ENCODE data around the gene CCDC3. TPM values are rescaled to one million over a fixed set of nuclear protein-coding genes. Genes with fewer than 3 reads are reported as not detected.
"Not testable (repeated sequence)": the region's sequence is repeated elsewhere in the genome, so short reads cannot be mapped to it uniquely, and the experiment has no call there.

CCDC3 gene
- polyA plus RNA-seq, 1 donor from 2014 or later: not detected

DNA sequence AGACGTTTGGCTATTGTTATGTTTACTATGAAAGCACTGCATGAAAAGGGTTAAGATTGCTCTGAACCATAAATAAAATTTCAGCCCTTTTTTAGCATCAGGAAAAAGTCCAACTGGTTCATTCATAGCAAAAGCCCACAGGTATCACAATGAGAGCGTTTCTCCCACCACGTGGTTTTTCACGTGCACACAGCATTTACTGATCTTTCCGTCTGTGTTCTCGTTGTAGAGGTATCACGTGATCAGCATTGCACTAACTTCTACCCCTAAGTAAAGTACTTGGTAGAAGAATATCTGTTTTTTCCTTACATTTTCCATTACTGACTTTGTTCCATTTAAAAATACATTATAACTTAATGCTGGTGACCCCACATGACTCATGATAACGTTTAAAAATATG is 17.8 kb upstream of the CCDC3 start:
- no peak overlapping the region for H3K27ac Mint-ChIP-seq
- H3K4me3 Mint-ChIP-seq: no peak overlapping the region
- H3K36me3 Mint-ChIP-seq: no peaks in the 10 kb centered on the region
- no peaks in the 10 kb centered on the region for H3K4me1 Mint-ChIP-seq
- H3K9me3 Mint-ChIP-seq: peaks cover 1 to 16% (median 4%) of the 10 kb centered on the region in 3 donors
- peaks cover 2% of the 10 kb centered on the region for H3K27me3 Mint-ChIP-seq

GRCh38 chr10:13018171-13018570 is 16.7 kb upstream of the CCDC3 start:
- no peak overlapping the region for H3K27ac Mint-ChIP-seq
- H3K4me3 Mint-ChIP-seq: no peak overlapping the region
- peaks cover 3 to 8% (median 5%) of the 10 kb centered on the region in 3 donors for H3K9me3 Mint-ChIP-seq
- no peaks in the 10 kb centered on the region for H3K4me1 Mint-ChIP-seq
- no peaks in the 10 kb centered on the region for H3K36me3 Mint-ChIP-seq
- H3K27me3 Mint-ChIP-seq: peaks cover 2% of the 10 kb centered on the region

- H3K27me3 Mint-ChIP-seq: peaks cover 3% of the 10 kb centered on the region
- H3K9me3 Mint-ChIP-seq: peaks cover 3 to 11% (median 3%) of the 10 kb centered on the region in 3 donors
- no peaks in the 10 kb centered on the region for H3K4me1 Mint-ChIP-seq
- no peaks in the 10 kb centered on the region for H3K36me3 Mint-ChIP-seq
- H3K4me3 Mint-ChIP-seq: no peak overlapping the region
- no peak overlapping the region for H3K27ac Mint-ChIP-seq
Observed at GRCh38 chr10:13016886-13017285, 15.4 kb upstream of the CCDC3 start.

DNA sequence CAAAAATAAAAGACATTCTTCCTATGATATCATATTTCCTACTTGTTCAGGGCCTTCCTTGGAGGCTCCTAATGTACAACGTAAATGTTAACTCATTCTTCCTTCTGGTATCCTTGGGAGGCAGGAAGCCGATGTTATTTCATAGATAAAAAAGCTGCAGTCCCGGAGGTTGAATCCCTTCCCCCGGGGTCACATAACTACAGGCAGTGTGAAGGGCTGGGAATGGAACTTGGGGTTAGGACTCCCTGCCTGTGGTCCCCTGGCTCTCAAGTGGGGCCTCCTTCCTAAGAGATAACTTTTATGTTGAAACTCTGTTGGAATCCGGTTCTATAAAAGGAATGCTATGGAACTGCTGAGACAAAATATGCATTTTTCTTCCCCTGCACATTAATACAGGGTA is 14.9 kb upstream of the CCDC3 start:
- no peak overlapping the region for H3K4me3 Mint-ChIP-seq
- H3K4me1 Mint-ChIP-seq: no peaks in the 10 kb centered on the region
- H3K9me3 Mint-ChIP-seq: peaks cover 3 to 14% (median 3%) of the 10 kb centered on the region in 3 donors

DNA sequence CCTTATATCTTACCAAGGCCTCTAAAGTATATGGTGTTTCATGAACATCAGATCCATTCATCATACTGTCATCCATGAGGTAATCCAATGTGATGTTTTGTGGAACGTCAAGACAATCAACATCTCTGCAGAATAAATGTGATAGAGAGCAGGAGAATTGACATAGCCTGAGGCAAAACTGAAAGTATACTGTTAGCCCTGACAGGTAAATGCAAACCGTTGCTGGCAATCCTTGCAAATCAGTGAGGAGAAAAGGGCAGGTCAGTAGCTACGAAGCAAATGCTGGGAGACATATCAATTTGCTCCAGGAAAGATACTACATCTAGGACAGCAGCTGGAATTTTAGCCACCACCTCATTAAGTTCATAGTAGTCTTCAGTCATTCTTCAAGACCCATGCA is 4.5 kb upstream of the CCDC3 start:
- H3K9me3 Mint-ChIP-seq: peaks cover 0 to 2% (median 0%) of the 10 kb centered on the region in 3 donors
- peaks cover 3% of the 10 kb centered on the region for H3K36me3 Mint-ChIP-seq
- peaks cover 31% of the 10 kb centered on the region for H3K27me3 Mint-ChIP-seq
- peaks cover 0 to 4% (median 0%) of the 10 kb centered on the region in 3 donors for H3K4me1 Mint-ChIP-seq
- H3K4me3 Mint-ChIP-seq: no peak overlapping the region
- H3K27ac Mint-ChIP-seq: no peak overlapping the region

More for the DNA sequence above, 14.9 kb upstream of the CCDC3 start:
- no peaks in the 10 kb centered on the region for H3K36me3 Mint-ChIP-seq
- peaks cover 6% of the 10 kb centered on the region for H3K27me3 Mint-ChIP-seq
- H3K27ac Mint-ChIP-seq: no peak overlapping the region

DNA sequence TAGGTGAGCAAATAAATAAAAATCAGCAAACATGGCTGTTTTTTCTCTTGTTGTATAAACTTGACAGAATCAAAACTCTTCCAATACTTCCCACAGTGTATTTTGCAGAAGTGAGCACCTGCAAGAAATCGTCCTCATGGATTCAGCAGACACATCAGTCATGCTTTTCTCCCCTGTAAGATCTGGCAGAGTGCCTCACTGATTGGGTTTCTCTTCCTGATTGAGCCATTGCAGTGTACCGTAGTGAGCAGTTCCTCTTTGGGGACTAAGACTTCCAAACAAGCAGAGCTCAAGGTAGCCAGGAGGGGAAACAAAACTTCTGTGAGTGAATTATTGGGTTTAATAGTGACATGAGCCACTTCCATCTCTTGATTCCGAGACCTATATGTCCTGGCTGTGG is 2.2 kb upstream of the CCDC3 start:
- peaks cover 3% of the 10 kb centered on the region for H3K36me3 Mint-ChIP-seq
- peaks cover 43% of the 10 kb centered on the region for H3K27me3 Mint-ChIP-seq
- H3K4me3 Mint-ChIP-seq: peak overlapping the region in 1 of 4 donors; percentile 11
- H3K9me3 Mint-ChIP-seq: peaks cover 0 to 2% (median 0%) of the 10 kb centered on the region in 3 donors
- no peak overlapping the region for H3K27ac Mint-ChIP-seq
- H3K4me1 Mint-ChIP-seq: peaks cover 0 to 9% (median 8%) of the 10 kb centered on the region in 3 donors

GRCh38 chr10:13003004-13003403 is 1.5 kb upstream of the CCDC3 start:
- H3K9me3 Mint-ChIP-seq: peaks cover 0 to 2% (median 0%) of the 10 kb centered on the region in 3 donors
- no peak overlapping the region for H3K27ac Mint-ChIP-seq
- peaks cover 0 to 9% (median 8%) of the 10 kb centered on the region in 3 donors for H3K4me1 Mint-ChIP-seq
- H3K27me3 Mint-ChIP-seq: peaks cover 43% of the 10 kb centered on the region
- H3K4me3 Mint-ChIP-seq: no peak overlapping the region
- peaks cover 3% of the 10 kb centered on the region for H3K36me3 Mint-ChIP-seq

DNA sequence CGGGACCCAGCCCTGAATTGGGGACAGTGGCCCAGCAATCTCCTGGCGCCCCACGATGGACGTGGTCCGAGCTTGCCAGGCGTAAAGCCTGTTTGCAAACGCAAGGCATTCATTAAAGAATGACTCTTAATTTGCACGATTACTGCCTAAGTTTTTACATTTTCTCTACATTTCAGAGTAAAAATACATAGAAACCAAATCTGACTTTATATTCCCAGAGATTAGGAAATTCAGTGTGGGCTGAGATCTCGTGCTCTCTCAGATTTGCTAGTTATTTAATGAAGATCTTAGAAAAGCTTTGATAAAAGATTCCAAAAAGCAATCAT is 337 bp upstream of the CCDC3 start:
- peaks cover 3% of the 10 kb centered on the region for H3K36me3 Mint-ChIP-seq
- peaks cover 0 to 9% (median 8%) of the 10 kb centered on the region in 3 donors for H3K4me1 Mint-ChIP-seq
- H3K9me3 Mint-ChIP-seq: peaks cover 0 to 2% (median 0%) of the 10 kb centered on the region in 3 donors
- no peak overlapping the region for H3K27ac Mint-ChIP-seq
- peak overlapping the region in 2 of 4 donors; percentile 2 to 65 for H3K4me3 Mint-ChIP-seq
- H3K27me3 Mint-ChIP-seq: peaks cover 43% of the 10 kb centered on the region

DNA sequence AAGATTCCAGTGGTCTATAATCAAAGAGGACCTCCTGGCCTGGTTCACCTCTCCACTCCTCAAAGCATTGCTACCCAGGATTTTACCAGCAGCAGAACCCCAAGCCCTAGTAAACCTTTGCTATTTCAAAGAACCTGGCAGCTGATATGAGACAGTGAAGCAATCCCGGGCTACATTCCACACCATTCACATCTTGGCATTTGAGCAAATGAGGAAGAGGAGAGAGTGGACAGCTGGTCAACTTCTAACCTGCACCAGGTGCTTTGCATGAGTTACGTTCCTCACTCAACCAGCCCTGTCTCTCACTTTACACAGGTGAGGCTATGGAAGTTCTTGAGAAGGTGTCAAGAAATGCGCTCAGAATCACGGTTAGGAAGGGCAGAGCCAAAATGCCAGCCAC is 1.1 kb downstream of the CCDC3 start:
- peaks cover 42% of the 10 kb centered on the region for H3K27me3 Mint-ChIP-seq
- peaks cover 0 to 9% (median 8%) of the 10 kb centered on the region in 3 donors for H3K4me1 Mint-ChIP-seq
- H3K27ac Mint-ChIP-seq: peak overlapping the region in 1 of 3 donors; percentile 9
- peaks cover 0 to 2% (median 0%) of the 10 kb centered on the region in 3 donors for H3K9me3 Mint-ChIP-seq
- H3K36me3 Mint-ChIP-seq: peaks cover 2% of the 10 kb centered on the region
- peak overlapping the region in 2 of 4 donors; percentile 15 to 83 for H3K4me3 Mint-ChIP-seq

GRCh38 chr10:12999849-13000248 is 1.7 kb downstream of the CCDC3 start:
- Mint-ChIP-seq H3K9me3 (peaks cover 0 to 2% (median 0%) of the 10 kb centered on the region in 3 donors), H3K27me3 (peaks cover 39% of the 10 kb centered on the region), H3K36me3 (peaks cover 1% of the 10 kb centered on the region), H3K4me3 (no peak overlapping the region), H3K27ac (no peak overlapping the region), H3K4me1 (peaks cover 0 to 9% (median 8%) of the 10 kb centered on the region in 3 donors)

DNA sequence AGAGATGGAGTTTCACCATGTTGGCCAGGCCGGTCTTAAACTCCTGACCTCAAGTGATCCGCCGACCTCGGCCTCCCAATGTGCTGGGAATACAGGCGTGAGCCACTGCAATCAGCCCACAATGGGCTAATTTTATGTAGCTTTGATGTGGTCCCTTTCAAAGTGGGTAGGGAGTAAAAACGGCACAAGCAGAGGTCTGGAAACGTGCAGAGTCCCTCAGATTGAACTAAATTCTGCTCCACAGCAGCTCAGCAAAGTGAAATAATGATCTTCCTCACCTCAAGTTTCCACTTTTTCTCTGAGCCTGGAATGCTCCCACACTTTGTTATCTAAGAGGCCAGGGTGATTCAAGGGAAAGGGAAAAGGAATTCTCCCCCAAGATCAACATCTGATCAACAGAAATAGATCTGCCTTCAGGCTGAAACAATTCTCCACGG is 6.1 kb downstream of the CCDC3 start:
- Mint-ChIP-seq H3K4me3 (no peak overlapping the region), H3K36me3 (no peaks in the 10 kb centered on the region), H3K27ac (no peak overlapping the region), H3K4me1 (peaks cover 0 to 2% (median 0%) of the 10 kb centered on the region in 3 donors), H3K27me3 (peaks cover 11% of the 10 kb centered on the region), H3K9me3 (peaks cover 0 to 2% (median 0%) of the 10 kb centered on the region in 3 donors)

- Mint-ChIP-seq H3K4me1 (no peaks in the 10 kb centered on the region), H3K27ac (no peak overlapping the region), H3K4me3 (no peak overlapping the region), H3K27me3 (peaks cover 4% of the 10 kb centered on the region), H3K9me3 (peaks cover 0 to 2% (median 0%) of the 10 kb centered on the region in 3 donors), H3K36me3 (no peaks in the 10 kb centered on the region)
Observed at GRCh38 chr10:12993595-12993994, 7.9 kb downstream of the CCDC3 start.

DNA sequence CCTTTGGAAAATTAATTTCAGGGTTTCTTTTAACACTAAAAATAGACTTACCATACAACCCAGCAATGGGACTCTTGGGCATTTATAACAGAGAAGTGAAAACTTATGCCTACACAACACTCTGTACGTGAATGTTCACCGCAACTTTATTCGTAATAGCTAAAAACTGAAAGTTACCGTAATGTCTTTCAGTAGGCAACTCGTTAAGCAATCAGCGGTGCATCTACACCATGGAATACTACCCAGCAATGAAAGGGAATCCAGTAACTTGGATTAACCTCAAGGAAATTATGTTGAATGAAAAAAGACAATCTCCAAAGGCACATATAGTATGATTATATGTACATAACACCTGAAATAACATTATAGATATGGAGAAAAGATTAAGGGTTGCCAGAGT is 16.2 kb downstream of the CCDC3 start:
- H3K4me1 Mint-ChIP-seq: no peaks in the 10 kb centered on the region
- H3K27ac Mint-ChIP-seq: no peak overlapping the region
- H3K4me3 Mint-ChIP-seq: no peak overlapping the region

DNA sequence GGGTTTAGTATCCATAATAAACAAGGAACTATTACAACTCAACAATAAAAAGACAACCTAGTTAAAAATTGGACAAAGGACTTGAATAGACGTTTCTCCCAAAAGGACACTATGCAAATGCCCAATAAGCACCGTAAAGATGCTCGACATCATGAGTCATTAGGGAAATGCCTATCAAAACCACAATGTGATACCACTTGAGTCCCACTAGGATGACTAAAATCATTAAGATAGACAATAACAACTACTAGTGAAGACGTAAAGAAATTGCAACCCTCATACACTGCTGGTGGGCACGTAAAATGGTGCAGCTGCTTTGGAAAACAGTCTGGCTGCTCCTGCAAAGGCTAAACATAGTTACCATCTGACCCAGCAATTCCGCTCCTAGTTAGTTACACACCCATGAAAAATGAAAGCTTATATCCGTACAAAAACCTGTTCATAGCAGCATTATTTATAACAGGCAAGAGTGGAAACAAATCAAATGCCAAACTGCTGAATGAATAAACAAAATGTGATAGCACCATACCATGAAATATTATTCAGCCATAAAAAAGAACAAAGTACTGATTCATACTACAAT is 17.3 kb downstream of the CCDC3 start:
- H3K27ac Mint-ChIP-seq: no peak overlapping the region
- peaks cover 0 to 11% (median 9%) of the 10 kb centered on the region in 3 donors for H3K9me3 Mint-ChIP-seq
- H3K27me3 Mint-ChIP-seq: peaks cover 13% of the 10 kb centered on the region
- peaks cover 1% of the 10 kb centered on the region for H3K36me3 Mint-ChIP-seq
- no peak overlapping the region for H3K4me3 Mint-ChIP-seq
- H3K4me1 Mint-ChIP-seq: no peaks in the 10 kb centered on the region

More for the DNA sequence above, 16.2 kb downstream of the CCDC3 start:
- peaks cover 0 to 11% (median 9%) of the 10 kb centered on the region in 3 donors for H3K9me3 Mint-ChIP-seq
- peaks cover 8% of the 10 kb centered on the region for H3K27me3 Mint-ChIP-seq
- H3K36me3 Mint-ChIP-seq: peaks cover 1% of the 10 kb centered on the region

- not testable (repeated sequence) for H3K36me3 Mint-ChIP-seq, H3K4me1 Mint-ChIP-seq, H3K4me3 Mint-ChIP-seq, H3K27ac Mint-ChIP-seq
- peaks cover 19% of the 10 kb centered on the region for H3K27me3 Mint-ChIP-seq
- H3K9me3 Mint-ChIP-seq: peaks cover 0 to 11% (median 9%) of the 10 kb centered on the region in 3 donors
Observed at GRCh38 chr10:12983568-12983967, 17.9 kb downstream of the CCDC3 start.

- Mint-ChIP-seq H3K4me3 (no peak overlapping the region), H3K9me3 (peaks cover 0 to 9% (median 9%) of the 10 kb centered on the region in 3 donors), H3K27ac (no peak overlapping the region), H3K27me3 (peaks cover 25% of the 10 kb centered on the region), H3K36me3 (peaks cover 1% of the 10 kb centered on the region), H3K4me1 (no peaks in the 10 kb centered on the region)
Observed at GRCh38 chr10:12981570-12981969, 19.9 kb downstream of the CCDC3 start.
